Measurements from ENCODE around the gene FOXE1.
A peak's percentile ranks its signal among the peaks of the same experiment; 100 is the strongest.

The FOXE1 gene

GRCh38 chr9:97866848-97867247 lies 13.8 kb downstream of the FOXE1 start:
- DNase-seq: no peak

DNA sequence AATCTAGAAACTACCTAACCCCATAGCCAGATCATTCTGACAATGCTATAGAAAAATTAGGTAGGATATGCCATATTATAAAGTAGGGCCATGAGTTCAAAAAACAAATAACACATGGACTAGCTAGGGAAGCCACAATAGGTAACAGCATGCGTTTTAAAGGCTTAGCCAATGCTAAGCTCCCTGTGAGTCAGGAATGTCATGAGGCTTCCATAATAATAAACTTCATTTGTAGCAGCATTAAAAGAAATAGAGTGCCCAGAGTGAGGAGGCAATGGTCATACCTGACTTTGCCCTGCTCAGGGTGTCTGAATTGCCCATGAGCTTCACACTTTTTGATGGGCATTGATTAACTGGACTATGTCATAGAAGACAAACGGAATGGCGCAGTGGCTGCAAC lies 15.8 kb downstream of the FOXE1 start:
- DNase-seq: no peak

GRCh38 chr9:97873425-97873824 lies 20.4 kb downstream of the FOXE1 start:
- no peak for DNase-seq

- DNase-seq: no peak
These were observed 20.9 kb downstream of the FOXE1 start for GRCh38 chr9:97873882-97874281.

- DNase-seq: no peak
These were observed 21.6 kb downstream of the FOXE1 start for GRCh38 chr9:97874624-97875023.

DNA sequence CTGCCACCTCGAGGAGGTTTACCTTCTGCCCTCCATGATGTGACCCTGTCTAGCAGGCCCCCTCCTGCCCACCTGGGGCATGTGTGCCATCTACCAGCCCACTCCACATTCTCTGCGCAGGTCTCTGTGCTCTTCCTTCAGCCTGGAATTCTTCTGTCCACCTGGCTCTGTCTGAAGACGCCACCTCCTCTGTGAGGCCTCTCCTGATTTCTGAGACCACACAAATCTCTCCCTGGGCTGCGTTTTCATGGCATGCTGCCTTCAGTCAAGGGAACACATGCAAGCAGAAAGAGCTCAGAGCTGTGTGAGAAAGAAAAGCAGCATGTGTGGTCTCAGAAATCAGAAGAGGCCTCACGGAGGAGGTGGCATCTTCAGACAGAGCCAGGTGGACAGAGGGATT lies 22.1 kb downstream of the FOXE1 start:
- DNase-seq: no peak

- no peak for DNase-seq
These were observed 23.0 kb downstream of the FOXE1 start for GRCh38 chr9:97876061-97876460.

DNA sequence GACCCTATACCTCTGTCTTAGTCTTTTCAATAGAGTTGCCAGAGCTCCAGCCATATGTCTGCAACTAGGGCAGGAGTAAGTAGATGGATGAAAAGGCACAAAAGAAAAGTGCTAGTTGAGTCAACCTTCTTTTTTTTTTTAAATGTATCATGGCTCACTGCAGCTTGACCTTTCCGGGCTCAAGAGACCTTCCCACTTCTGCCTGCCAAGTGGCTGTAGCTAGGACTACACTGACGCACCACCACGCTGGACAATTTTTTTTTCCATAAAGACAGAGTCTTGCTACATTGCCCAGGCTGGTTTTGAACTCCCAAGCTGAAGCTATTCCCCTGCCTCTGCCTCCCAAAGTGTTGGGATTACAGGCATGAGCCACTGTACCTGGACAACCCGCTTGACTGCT lies 27.3 kb downstream of the FOXE1 start:
- no peak for DNase-seq

DNA sequence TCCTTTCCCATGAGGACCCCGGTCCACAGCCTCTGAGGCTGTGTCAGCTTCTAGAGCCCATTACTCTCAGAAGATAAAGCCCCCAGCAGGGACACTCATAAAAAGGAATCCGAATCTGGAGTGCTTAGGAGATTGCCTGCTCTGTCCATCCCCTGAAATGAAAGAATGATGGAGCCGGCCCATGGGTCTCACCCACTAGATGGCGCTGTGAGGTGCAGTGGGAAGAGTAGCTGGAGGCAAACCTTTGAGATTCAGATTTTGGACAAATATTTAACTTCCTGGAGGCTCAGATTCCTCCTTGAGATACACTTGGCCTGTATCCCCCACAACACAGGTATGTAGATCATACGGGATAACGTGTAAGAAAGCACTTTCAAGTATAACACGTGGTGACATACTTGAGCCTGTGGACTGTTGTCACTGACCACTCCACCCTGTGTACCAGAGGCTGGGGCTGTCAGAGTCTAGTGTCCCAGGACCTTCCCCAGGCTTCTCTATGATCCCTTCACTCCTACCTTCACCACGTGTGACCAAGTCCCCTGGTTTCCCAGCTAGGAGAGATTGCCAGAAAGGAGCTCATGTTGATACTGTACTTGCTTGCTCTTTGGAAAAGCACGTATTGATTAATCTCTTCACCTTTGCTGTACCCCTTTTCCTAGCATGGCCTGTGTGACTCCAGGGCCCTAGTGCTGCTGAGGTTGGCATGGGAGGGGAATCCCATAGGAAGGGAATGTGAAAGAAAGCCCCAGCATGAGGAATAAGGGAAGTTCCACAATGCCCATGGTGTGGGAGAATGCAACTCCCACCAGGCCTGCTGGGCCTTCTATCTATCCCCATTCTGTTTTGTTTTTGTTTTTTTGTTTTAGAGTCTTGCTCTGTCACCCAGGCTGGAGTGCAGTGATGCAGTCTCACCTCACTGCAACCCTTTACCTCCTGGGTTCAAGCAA lies 37.2 kb downstream of the FOXE1 start:
- no peak for DNase-seq

DNA sequence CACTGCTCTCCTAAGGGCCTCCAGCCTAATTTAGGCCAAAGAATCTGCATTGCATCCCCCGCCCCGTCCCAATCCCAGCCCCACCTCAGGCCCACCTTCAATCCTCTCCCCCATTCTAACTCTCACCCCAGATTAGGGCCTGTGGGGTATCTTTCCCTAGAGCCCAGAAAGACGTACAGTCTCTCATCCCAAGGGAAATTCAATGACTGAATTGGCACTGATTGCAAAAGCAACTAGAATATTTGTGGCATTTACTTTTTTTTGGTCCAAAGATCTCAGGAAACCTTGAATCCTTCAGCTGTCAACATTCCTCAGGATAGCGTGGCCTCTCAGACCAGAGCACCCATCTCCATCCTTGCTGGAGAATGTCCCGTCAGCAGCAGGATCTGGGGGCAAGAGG lies 38.7 kb downstream of the FOXE1 start:
- no peak for DNase-seq

DNA sequence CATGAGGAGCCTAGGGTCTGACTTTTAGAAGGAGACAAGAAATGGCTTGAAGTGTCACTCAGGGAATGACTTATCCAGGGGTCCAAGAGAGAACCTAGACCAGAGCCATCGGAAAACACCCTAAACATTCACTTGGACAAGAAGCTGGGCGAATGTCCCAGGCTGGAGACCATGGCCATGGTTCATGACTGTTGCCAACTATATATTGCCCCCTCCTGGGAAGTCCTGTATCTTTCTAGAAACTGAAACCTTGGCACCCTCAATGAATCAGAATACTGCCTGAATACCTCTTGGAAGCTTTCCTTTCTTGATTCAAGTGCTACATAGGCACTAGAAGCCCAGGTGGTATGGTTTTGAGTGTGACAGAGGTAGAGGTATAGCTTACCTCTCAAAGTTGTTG lies 39.4 kb downstream of the FOXE1 start:
- no peak for DNase-seq

- DNase-seq: no peak
These were observed 42.2 kb downstream of the FOXE1 start for GRCh38 chr9:97895211-97895610.

GRCh38 chr9:97895695-97896332 lies 42.8 kb downstream of the FOXE1 start:
- no peak for DNase-seq

GRCh38 chr9:97900103-97900737 lies 47.2 kb downstream of the FOXE1 start:
- DNase-seq: no peak

DNA sequence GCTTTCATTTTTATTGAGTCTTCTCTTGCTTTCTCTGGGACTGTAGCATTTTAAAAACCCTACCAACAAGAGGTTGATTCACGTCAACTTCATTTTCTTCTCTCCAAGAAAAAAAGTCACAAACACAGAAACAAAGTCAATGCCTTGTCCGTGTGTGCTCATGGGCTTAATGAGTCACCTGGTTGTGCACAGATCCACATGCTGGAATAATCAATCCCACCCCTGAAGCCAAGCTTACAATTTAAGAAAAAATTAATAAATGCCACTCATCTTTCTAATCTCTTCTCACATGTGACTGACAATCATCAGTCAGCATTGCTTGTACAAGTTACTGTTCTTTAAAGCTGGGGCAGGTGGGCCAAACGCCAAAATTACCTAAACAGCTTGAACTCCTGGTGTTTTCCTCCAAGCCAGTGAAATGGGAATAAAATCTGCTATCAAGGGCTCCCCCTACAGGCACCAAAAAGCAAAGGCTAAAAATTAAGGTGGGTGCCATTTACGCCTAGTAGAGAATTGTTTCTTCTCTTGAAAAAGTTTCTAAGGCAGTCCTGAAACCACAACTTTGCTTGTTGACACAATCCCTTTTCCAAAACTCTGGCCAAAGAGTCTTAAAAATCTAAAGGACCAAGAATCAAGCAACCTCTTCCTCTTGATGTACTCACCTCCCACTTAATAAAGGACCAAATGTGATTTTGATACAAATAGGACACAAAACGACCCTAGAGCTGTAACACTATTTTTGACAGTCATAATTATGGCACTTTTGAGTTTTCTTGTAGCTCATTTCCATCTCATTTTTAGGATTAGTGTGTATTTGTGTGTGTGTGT lies 47.9 kb downstream of the FOXE1 start:
- peak; percentile 21 for DNase-seq

- no peak for DNase-seq
These were observed 50.2 kb downstream of the FOXE1 start for GRCh38 chr9:97903177-97903576.

- DNase-seq: no peak
These were observed 51.7 kb downstream of the FOXE1 start for GRCh38 chr9:97904725-97905124.

GRCh38 chr9:97905228-97905627 lies 52.2 kb downstream of the FOXE1 start:
- no peak for DNase-seq
